Activated naive CD4-positive, alpha-beta T cell treated with anti-CD3 and anti-CD28 coated beads, Interleukin-2, amount 50 U/mL, for 24 hours (primary cell): ENCODE measurements around the gene NECAB3.

Source experiments
- H3K27ac Mint-ChIP-seq: one replicate; pipeline ENCODE4 v1.8.0; 2021; ENCODE audit warnings: mild to moderate bottlenecking, mixed read lengths
- H3K27me3 Mint-ChIP-seq: one replicate; pipeline ENCODE4 v1.8.0; 2021; ENCODE audit warnings: mixed read lengths
- H3K36me3 Mint-ChIP-seq: one replicate; pipeline ENCODE4 v1.8.0; 2021; ENCODE audit warnings: mixed read lengths
- H3K4me1 Mint-ChIP-seq: one replicate; pipeline ENCODE4 v1.8.0; 2021; ENCODE audit warnings: mixed read lengths
- H3K4me3 Mint-ChIP-seq: one replicate; pipeline ENCODE4 v1.8.0; 2021; ENCODE audit warnings: mild to moderate bottlenecking, mixed read lengths
- H3K9me3 Mint-ChIP-seq: one replicate; pipeline ENCODE4 v1.8.0; 2021; ENCODE audit warnings: mixed read lengths

Gene NECAB3

GRCh38 chr20:33673410-33674293 is 576 bp downstream of the NECAB3 start:
- no peaks in the 10 kb centered on the region for H3K36me3 Mint-ChIP-seq
- H3K9me3 Mint-ChIP-seq = no peaks in the 10 kb centered on the region
- peaks cover 38% of the 10 kb centered on the region for H3K4me1 Mint-ChIP-seq
- peak overlapping the region; percentile 88 for H3K4me3 Mint-ChIP-seq
- H3K27ac Mint-ChIP-seq = peak overlapping the region; percentile 23
- no peaks in the 10 kb centered on the region for H3K27me3 Mint-ChIP-seq

DNA sequence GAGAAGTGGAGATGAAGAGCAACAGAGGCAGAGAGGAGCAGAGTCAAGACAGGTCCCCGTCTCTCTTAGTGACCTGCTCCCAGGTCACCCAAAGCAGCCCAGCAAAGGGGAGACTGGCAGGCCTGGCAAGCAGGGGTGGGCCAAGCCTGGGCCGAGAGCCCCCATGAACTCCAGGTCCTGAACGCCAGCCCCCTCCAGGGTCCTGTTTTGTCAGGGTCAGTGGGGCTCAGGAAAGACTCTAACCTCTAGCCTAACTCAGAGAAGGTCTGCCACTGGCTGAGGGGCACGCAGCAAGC is 1.2 kb downstream of the NECAB3 start:
- Mint-ChIP-seq H3K4me1 (peaks cover 35% of the 10 kb centered on the region), H3K4me3 (peak overlapping the region; percentile 88), H3K27ac (peak overlapping the region; percentile 74), H3K9me3 (no peaks in the 10 kb centered on the region), H3K27me3 (no peaks in the 10 kb centered on the region), H3K36me3 (no peaks in the 10 kb centered on the region)

GRCh38 chr20:33672426-33673113 is 1.7 kb downstream of the NECAB3 start:
- no peaks in the 10 kb centered on the region for H3K9me3 Mint-ChIP-seq
- peaks cover 30% of the 10 kb centered on the region for H3K4me1 Mint-ChIP-seq
- no peaks in the 10 kb centered on the region for H3K27me3 Mint-ChIP-seq
- H3K4me3 Mint-ChIP-seq = peak overlapping the region; percentile 68
- peak overlapping the region; percentile 74 for H3K27ac Mint-ChIP-seq
- no peaks in the 10 kb centered on the region for H3K36me3 Mint-ChIP-seq

DNA sequence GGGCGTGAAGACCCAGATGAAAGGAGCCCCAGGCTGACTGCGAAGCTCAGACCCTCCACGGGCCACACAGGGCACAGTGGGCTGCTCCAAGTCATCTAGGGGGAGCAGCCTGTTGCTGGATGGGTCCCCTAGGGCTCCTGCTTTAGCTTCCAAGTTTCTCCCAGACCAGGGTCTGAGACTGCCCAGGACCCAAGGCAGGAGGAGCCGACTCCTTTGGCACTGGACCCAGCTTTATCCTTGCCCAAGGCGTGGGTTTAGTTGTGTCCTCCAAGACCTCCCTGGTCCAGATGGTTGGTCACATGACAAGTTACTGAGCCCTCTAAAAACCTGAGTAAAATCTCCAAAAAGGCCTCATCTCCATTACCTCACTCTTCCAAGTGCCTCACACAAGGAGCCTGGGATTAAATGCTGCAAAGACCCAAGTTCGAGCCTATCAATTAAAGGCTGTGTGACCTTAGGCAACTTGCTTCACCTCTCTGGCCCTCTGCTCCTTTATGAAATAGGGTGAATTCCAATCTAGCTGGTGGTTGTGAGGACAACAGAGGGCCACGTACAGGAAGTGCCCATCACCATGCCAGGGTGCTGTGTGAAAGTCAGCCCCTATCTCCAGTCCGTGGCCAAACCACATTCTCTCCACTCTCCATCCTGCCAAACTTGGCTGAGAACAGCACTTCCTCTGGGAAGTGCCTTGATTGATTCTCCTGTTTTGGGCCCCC is 2.5 kb downstream of the NECAB3 start:
- Mint-ChIP-seq H3K4me1 (peaks cover 29% of the 10 kb centered on the region), H3K36me3 (no peaks in the 10 kb centered on the region), H3K9me3 (no peaks in the 10 kb centered on the region), H3K27me3 (no peaks in the 10 kb centered on the region), H3K4me3 (no peak overlapping the region), H3K27ac (peak overlapping the region; percentile 35)

DNA sequence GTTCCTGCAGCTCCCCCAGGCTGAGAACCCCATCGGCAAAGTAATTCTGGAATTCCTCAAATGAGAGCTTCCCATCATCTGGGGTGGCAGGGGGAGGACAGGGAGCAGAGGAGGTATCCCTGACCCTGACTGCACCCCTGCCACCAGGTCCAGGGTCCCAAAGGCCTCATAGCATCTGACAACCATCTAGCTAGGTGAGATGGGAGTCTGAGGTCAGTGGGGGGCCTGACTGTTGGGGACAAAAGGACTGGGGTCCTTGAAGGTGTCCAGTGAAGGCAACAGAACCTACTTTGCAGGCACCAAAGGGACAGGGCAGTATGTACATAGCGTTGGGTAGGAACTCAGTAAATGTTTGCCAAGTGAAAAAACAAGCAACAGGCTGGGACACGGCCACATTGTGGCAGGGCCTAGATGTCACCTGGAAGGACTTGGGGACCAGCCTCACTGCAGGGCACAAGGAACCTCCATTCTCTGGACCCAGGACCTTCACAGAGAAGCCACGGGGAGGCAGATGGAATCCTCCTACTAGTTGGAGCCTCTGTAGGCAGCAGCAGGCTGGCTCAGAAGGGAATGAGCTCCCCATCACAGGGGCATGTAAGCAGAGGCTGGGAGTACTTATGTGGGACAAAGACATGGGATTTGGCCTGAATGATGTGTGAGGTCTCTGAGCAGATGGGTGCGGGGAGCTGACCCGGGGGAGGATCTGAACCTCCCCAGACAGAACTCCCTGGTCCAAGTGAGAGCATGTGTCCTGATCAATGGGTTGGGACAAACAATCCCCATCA is 3.3 kb downstream of the NECAB3 start:
- Mint-ChIP-seq H3K4me1 (peaks cover 31% of the 10 kb centered on the region), H3K27me3 (no peaks in the 10 kb centered on the region), H3K36me3 (no peaks in the 10 kb centered on the region), H3K27ac (no peak overlapping the region), H3K9me3 (no peaks in the 10 kb centered on the region), H3K4me3 (no peak overlapping the region)

DNA sequence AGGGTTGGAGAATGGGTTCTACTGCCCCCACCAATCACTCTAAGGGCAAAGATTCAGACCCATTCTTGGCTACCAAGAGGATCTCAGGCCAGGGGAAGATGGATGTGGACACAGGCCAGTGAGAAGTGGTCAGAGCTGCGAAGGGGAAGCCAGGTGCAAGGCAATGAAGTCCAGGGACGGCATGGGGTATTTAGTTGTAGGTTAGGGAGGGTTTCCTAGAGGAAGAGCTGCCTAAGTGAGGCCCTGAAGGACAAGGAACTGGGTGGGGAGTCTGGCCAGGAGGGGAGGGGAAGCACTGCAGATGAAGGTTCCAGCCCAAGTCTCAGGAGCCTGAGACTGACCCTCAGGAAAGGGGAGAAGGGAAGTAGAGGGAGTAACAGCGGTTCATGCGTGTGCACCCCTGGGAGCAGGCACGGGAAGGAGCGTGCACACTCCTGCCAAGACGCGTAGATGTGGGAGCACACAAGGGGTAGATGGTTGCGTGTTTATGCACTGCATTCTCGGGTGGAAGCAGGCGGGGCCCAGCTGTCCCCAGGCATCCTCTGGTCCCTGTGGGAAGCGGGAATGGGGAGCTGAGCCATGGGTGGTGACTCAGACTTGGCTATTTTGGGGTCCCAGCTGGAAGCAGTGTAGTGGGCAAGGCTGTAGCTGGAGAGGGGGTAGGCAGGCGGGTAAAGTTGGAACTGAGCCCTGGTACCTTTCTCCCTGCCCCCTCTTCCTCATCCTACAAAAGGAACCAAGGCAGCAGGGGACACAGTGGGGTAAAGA is 4.2 kb downstream of the NECAB3 start:
- Mint-ChIP-seq H3K27ac (no peak overlapping the region), H3K4me1 (peaks cover 32% of the 10 kb centered on the region), H3K9me3 (no peaks in the 10 kb centered on the region), H3K27me3 (no peaks in the 10 kb centered on the region), H3K4me3 (no peak overlapping the region), H3K36me3 (no peaks in the 10 kb centered on the region)

GRCh38 chr20:33669224-33669623 is 5.0 kb downstream of the NECAB3 start:
- H3K4me1 Mint-ChIP-seq = peaks cover 37% of the 10 kb centered on the region
- H3K27me3 Mint-ChIP-seq = no peaks in the 10 kb centered on the region
- H3K27ac Mint-ChIP-seq = no peak overlapping the region
- H3K36me3 Mint-ChIP-seq = no peaks in the 10 kb centered on the region
- H3K9me3 Mint-ChIP-seq = no peaks in the 10 kb centered on the region
- no peak overlapping the region for H3K4me3 Mint-ChIP-seq

GRCh38 chr20:33668466-33669155 is 5.6 kb downstream of the NECAB3 start:
- H3K9me3 Mint-ChIP-seq = no peaks in the 10 kb centered on the region
- peak overlapping the region; percentile 17 for H3K27ac Mint-ChIP-seq
- H3K4me3 Mint-ChIP-seq = peak overlapping the region; percentile 85
- peaks cover 37% of the 10 kb centered on the region for H3K4me1 Mint-ChIP-seq
- no peaks in the 10 kb centered on the region for H3K36me3 Mint-ChIP-seq
- H3K27me3 Mint-ChIP-seq = no peaks in the 10 kb centered on the region

GRCh38 chr20:33667676-33668465 is 6.4 kb downstream of the NECAB3 start:
- Mint-ChIP-seq H3K4me1 (peaks cover 32% of the 10 kb centered on the region), H3K27ac (peak overlapping the region; percentile 65), H3K9me3 (no peaks in the 10 kb centered on the region), H3K4me3 (peak overlapping the region; percentile 85), H3K36me3 (no peaks in the 10 kb centered on the region), H3K27me3 (no peaks in the 10 kb centered on the region)

DNA sequence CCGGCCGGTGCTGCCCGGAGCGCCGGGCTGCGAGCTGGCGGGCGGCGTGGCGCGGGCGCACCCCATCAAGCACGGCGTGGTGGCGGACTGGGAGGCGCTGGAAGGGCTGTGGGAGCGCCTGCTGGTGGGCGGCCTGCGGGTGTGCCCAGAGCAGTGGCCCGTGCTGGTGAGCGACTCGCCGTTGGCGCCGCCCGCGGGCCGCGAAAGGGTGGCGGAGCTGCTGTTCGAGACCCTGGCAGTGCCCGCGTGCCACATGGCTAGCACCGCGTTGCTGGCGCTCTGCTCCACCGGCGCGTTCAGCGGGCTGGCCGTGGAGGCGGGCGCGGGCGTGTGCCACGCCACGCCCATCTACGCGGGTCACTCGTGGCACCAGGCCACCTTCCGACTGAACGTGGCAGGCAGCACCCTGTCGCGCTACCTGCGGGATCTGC is 7.0 kb downstream of the NECAB3 start:
- no peaks in the 10 kb centered on the region for H3K36me3 Mint-ChIP-seq
- H3K27ac Mint-ChIP-seq = peak overlapping the region; percentile 65
- H3K9me3 Mint-ChIP-seq = no peaks in the 10 kb centered on the region
- no peaks in the 10 kb centered on the region for H3K27me3 Mint-ChIP-seq
- H3K4me1 Mint-ChIP-seq = peaks cover 34% of the 10 kb centered on the region
- peak overlapping the region; percentile 85 for H3K4me3 Mint-ChIP-seq

- Mint-ChIP-seq H3K4me3 (peak within 1 kb of the TSS; percentile 94), H3K36me3 (no peaks in the 10 kb centered on the region), H3K27me3 (no peaks in the 10 kb centered on the region), H3K27ac (peak within 1 kb of the TSS; percentile 95), H3K4me1 (peaks cover 29% of the 10 kb centered on the region), H3K9me3 (no peaks in the 10 kb centered on the region)
Measured at GRCh38 chr20:33666293-33667244, 7.7 kb downstream of the NECAB3 start, which contains the start of gene ACTL10. TSS of gene ACTL10 (plus strand) at chr20:33666943. CDS start at chr20:33667498, 555 bp downstream.

DNA sequence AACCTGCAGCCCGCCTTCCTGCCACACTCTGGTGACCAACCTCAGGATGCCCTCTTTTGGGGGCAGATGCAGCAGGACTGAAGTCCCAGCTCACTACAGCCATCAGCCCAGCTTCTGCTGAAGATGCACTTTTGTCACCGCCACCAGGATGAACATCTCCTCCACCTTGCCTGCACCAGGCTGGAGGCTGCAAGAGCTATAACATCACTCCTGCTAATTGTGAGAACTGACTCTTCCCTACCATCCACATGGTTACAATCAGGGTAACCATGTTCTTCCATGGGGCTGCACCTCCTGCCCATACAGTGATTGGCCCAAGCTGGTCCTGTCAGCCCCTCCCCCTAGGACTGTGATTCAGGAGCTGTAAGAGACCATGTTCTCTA is 9.5 kb downstream of the NECAB3 start:
- Mint-ChIP-seq H3K4me3 (peak overlapping the region; percentile 88), H3K27ac (peak overlapping the region; percentile 95), H3K36me3 (no peaks in the 10 kb centered on the region), H3K27me3 (no peaks in the 10 kb centered on the region), H3K9me3 (no peaks in the 10 kb centered on the region), H3K4me1 (peaks cover 29% of the 10 kb centered on the region)
